K562 (cell line): Measurements from ENCODE around the gene MAGI2. TPM values are rescaled to one million over a fixed set of nuclear protein-coding genes. Genes with fewer than 3 reads are reported as not detected.

ENCODE experiments used
- ATAC-seq: fragments of 200-7000 bp; cut with Tn5 transposase; 3 replicates; pipeline ENCODE4 v1.9.1; 2020; ENCODE audit warnings: moderate library complexity
- BruUV-seq: library from RNA; stranded (reverse); fragments of 400-500 nt; replicated peaks from 2 replicates; lab custom pipeline; 2021; lab: Mats Ljungman, UMichigan
- CTCF ChIA-PET: fragments of 300-600 bp; formaldehyde crosslinking; extraction: SDS; loops from one replicate; lab custom pipeline; 2021; ENCODE audit warnings: low intra/inter-chr PET ratio; lab: Yijun Ruan, JAX
- POLR2A ChIA-PET: fragments of 300-600, 350-650 bp; sonication (Branson Sonifier 250); formaldehyde crosslinking; extraction: SDS; loops from one replicate; lab custom pipeline; 2021; ENCODE audit warnings: antibody characterized with exemption, inconsistent platforms; lab: Yijun Ruan, JAX
- DNase-seq, 4 experiments: peaks; one replicate each; pipeline versions ENCODE4 v3.0.0 to v3.0.0-alpha.2; 2011 to 2018; ENCODE audit warnings: low spot score in 3 of 4, mixed read lengths in 3 of 4; ENCODE audit errors: extremely low read depth in 1 of 4
- FAIRE-seq: peaks from 2 replicates; lab custom pipeline; 2011; peaks lifted over from hg19 to GRCh38; lab: Jason Lieb, UNC
- H2AFZ ChIP-seq: 2 replicates; pipeline ENCODE4 v1.6.0; 2011; ENCODE audit warnings: low read depth, low read length, control low read depth, inconsistent platforms
- H3K27ac ChIP-seq: fragments of 200-600 bp; 3 replicates; pipeline ENCODE4 v1.8.0; 2011; ENCODE audit warnings: low read depth, mild to moderate bottlenecking, control low read depth, inconsistent platforms, low read length, moderate library complexity, mixed read lengths; ENCODE audit errors: extremely low read depth
- H3K27me3 ChIP-seq, 2 experiments: fragments of 300-600 bp in 1 of 2; 2 replicates in 1 of 2; 3 replicates in 1 of 2; pipeline versions ENCODE4 v1.6.0 to v1.8.0; 2011; ENCODE audit warnings: inconsistent platforms in 2 of 2, low read length in 2 of 2, mild to moderate bottlenecking in 1 of 2, mixed read lengths in 1 of 2, moderate library complexity in 1 of 2; ENCODE audit not compliant: control insufficient read depth in 2 of 2, insufficient read depth in 2 of 2
- H3K36me3 ChIP-seq: fragments of 300-600 bp; 3 replicates; pipeline ENCODE4 v1.8.0; 2011; ENCODE audit warnings: mild to moderate bottlenecking, low read length, inconsistent platforms; ENCODE audit not compliant: control insufficient read depth, insufficient read depth
- H3K4me1 ChIP-seq, 2 experiments: fragments of 200-600 bp in 1 of 2; replicated peaks in 1 of 2; 2 replicates in 1 of 2; 3 replicates in 1 of 2; pipeline versions ENCODE4 v1.5.1 to v1.8.0; 2011; ENCODE audit warnings: inconsistent platforms in 2 of 2, low read length in 2 of 2, mild to moderate bottlenecking in 1 of 2, mixed read lengths in 1 of 2, moderate library complexity in 1 of 2; ENCODE audit not compliant: control insufficient read depth in 2 of 2, insufficient read depth in 2 of 2
- H3K4me2 ChIP-seq: 2 replicates; pipeline ENCODE4 v1.6.1; 2011; ENCODE audit warnings: low read length, control low read depth, inconsistent platforms, mixed read lengths; ENCODE audit not compliant: insufficient read depth
- H3K4me3 ChIP-seq: fragments of 200-600 bp; sonication (generic), shearing (Covaris generic); 2 replicates; pipeline ENCODE4 v1.5.1; 2016; ENCODE audit warnings: control low read depth, inconsistent platforms
- H3K79me2 ChIP-seq: fragments of 200-600 bp; 3 replicates; pipeline ENCODE4 v1.8.0; 2011; ENCODE audit warnings: low read length, inconsistent platforms; ENCODE audit not compliant: control insufficient read depth, insufficient read depth
- H3K9ac ChIP-seq, 2 experiments: 2 replicates each; pipeline versions ENCODE4 v1.6.0 to v1.6.1; 2011; ENCODE audit warnings: low read depth in 2 of 2, low read length in 2 of 2, control low read depth in 1 of 2, inconsistent platforms in 1 of 2, mild to moderate bottlenecking in 1 of 2, mixed read lengths in 1 of 2; ENCODE audit not compliant: insufficient read depth in 1 of 2
- H3K9me1 ChIP-seq: one replicate; pipeline ENCODE4 v1.6.0; 2011; ENCODE audit warnings: inconsistent platforms, mild to moderate bottlenecking, low read length, moderate library complexity; ENCODE audit not compliant: control insufficient read depth, insufficient read depth
- H3K9me3 ChIP-seq: replicated peaks from 2 replicates; pipeline ENCODE4 v1.5.1; 2011; ENCODE audit warnings: low read depth, low read length, inconsistent platforms; ENCODE audit not compliant: control insufficient read depth, insufficient read depth
- H4K20me1 ChIP-seq: replicated peaks from 2 replicates; pipeline ENCODE4 v1.6.1; 2011; ENCODE audit warnings: low read length, inconsistent platforms, mixed read lengths; ENCODE audit not compliant: control insufficient read depth, insufficient read depth
- ARHGAP35 ChIP-seq: fragments of 450-650 bp; IDR thresholded peaks from 2 replicates; pipeline ENCODE4 v1.6.1; 2018; ENCODE audit not compliant: partially characterized antibody
- GTF2E2 ChIP-seq: fragments of 200-800 bp; sonication (Bioruptor generic); IDR thresholded peaks from 2 replicates; pipeline ENCODE4 v1.6.1; 2016; ENCODE audit warnings: missing genetic modification characterization, missing compliant biosample characterization
- KDM4B ChIP-seq, 2 experiments: fragments of 450-650 bp in 1 of 2; sonication (generic) in 1 of 2; IDR thresholded peaks; 2 replicates each; pipeline ENCODE4 v1.6.1; 2016 to 2017; ENCODE audit warnings: borderline replicate concordance in 2 of 2, antibody characterized with exemption in 1 of 2, low read depth in 1 of 2, mild to moderate bottlenecking in 1 of 2
- NCOA1 ChIP-seq: fragments of 450-650 bp; IDR thresholded peaks from 2 replicates; pipeline ENCODE4 v1.6.1; 2016; ENCODE audit warnings: low read depth
- STAG1 ChIP-seq: sonication (generic); formaldehyde crosslinking; IDR thresholded peaks from 2 replicates; pipeline ENCODE4 v1.5.0; 2020; ENCODE audit warnings: missing genetic modification reagents, borderline replicate concordance
- WGBS: fragments of 100-300 bp; shearing (Covaris generic); methylation state at CpG from one replicate; pipeline ENCODE4 v1.1.6; 2016; ENCODE audit warnings: low coverage, mixed read lengths; ENCODE audit not compliant: insufficient coverage; ENCODE audit errors: missing lambda C conversion rate; 5-methylcytosine and 5-hydroxymethylcytosine counted together
- in situ Hi-C: fragments of 300-500 bp; cut with MboI; formaldehyde crosslinking; loops from 4 replicates; pipeline ENCODE4 v1.15.0; 2018; ENCODE audit warnings: inconsistent platforms, mixed read lengths
- intact Hi-C: fragments of 100-400 bp; cut with micrococcal nuclease; formaldehyde crosslinking; loops from 2 replicates; pipeline ENCODE4 v1.14.2; 2022
- polyA plus RNA-seq, 8 experiments: library from polyadenylated mRNA; depleted of rRNA in 4 of 8; stranded (reverse) in 5 of 8; unstranded in 3 of 8; fragments of >200 nt; fragmentation: Nextera tagmentation in 2 of 8; fragmentation: Illumina TruSeq in 1 of 8; extraction: Ambion mirVana in 2 of 8; extraction: Trizol in 1 of 8; gene quantifications; 2 replicates each; pipeline versions ENCODE4 v1.2.1 to v1.2.3, GENCODE V29; 2011 to 2014; ENCODE audit warnings: inconsistent platforms in 1 of 8, missing spikeins in 1 of 8
- total RNA-seq, 7 experiments: library from RNA; depleted of rRNA in 6 of 7; stranded (reverse); fragments of >200 nt in 6 of 7; fragmentation: Illumina TruSeq in 2 of 7; extraction: Trizol in 2 of 7; gene quantifications; 2 replicates each; pipeline versions ENCODE4 v1.2.1 to v1.2.3, GENCODE V29; 2011 to 2021; ENCODE audit warnings: low replicate concordance in 1 of 7
- TF ChIP-seq, protein P1 (sequence below): fragments of 450-650 bp; IDR thresholded peaks from 2 replicates; pipeline ENCODE4 v1.6.1; 2014; ENCODE audit warnings: low read depth, mild to moderate bottlenecking, moderate library complexity, borderline replicate concordance
- TF ChIP-seq, protein P2 (sequence below): fragments of 450-650 bp; formaldehyde crosslinking; conservative IDR thresholded peaks from 2 replicates; pipeline ENCODE4 v1.4.0; 2022; ENCODE audit warnings: mild to moderate bottlenecking, missing genetic modification characterization
- TF ChIP-seq, protein P3 (sequence below): fragments of 450-650 bp; formaldehyde crosslinking; IDR thresholded peaks from 2 replicates; pipeline ENCODE4 v1.4.0; 2020; ENCODE audit warnings: mild to moderate bottlenecking, moderate library complexity
- TF ChIP-seq, protein P4 (sequence below): sonication (generic); formaldehyde crosslinking; IDR thresholded peaks from 2 replicates; pipeline ENCODE4 v1.8.0; 2022; ENCODE audit warnings: mild to moderate bottlenecking, missing genetic modification reagents
- TF ChIP-seq, protein P5 (sequence below): fragments of 450-650 bp; formaldehyde crosslinking; IDR thresholded peaks from 2 replicates; pipeline ENCODE4 v1.4.0; 2020; ENCODE audit warnings: mild to moderate bottlenecking, moderate library complexity

MAGI2 gene
- total and polyA plus RNA-seq, 9 of the 15 experiments (the other 6 are each of a cell fraction or from before 2014, with no cell fraction given), result 0.27 to 1.4 (median 0.70) TPM

DNA sequence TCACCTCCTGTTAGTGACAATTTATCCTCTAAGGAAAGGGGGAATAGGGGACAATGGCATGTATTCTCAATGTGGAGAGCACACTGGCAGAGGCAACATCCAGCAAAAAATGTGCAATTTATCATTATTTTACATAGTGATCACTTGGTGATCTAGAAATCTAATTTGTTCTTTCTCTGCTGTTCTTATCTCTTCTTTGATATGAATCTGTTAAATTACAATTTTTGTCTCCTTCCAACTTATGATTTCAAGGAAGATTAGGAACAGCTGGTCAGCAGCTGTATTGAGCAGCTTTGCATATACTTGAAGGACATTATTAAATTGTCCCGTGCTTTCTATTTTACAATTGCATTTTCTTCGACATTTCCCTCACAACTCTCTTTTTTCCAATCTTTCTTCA, 213.1 kb downstream of the MAGI2 start (continued):
- TF ChIP-seq, protein P1, sequence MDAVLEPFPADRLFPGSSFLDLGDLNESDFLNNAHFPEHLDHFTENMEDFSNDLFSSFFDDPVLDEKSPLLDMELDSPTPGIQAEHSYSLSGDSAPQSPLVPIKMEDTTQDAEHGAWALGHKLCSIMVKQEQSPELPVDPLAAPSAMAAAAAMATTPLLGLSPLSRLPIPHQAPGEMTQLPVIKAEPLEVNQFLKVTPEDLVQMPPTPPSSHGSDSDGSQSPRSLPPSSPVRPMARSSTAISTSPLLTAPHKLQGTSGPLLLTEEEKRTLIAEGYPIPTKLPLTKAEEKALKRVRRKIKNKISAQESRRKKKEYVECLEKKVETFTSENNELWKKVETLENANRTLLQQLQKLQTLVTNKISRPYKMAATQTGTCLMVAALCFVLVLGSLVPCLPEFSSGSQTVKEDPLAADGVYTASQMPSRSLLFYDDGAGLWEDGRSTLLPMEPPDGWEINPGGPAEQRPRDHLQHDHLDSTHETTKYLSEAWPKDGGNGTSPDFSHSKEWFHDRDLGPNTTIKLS, result no peak
- no peak for TF ChIP-seq GTF2E2

DNA sequence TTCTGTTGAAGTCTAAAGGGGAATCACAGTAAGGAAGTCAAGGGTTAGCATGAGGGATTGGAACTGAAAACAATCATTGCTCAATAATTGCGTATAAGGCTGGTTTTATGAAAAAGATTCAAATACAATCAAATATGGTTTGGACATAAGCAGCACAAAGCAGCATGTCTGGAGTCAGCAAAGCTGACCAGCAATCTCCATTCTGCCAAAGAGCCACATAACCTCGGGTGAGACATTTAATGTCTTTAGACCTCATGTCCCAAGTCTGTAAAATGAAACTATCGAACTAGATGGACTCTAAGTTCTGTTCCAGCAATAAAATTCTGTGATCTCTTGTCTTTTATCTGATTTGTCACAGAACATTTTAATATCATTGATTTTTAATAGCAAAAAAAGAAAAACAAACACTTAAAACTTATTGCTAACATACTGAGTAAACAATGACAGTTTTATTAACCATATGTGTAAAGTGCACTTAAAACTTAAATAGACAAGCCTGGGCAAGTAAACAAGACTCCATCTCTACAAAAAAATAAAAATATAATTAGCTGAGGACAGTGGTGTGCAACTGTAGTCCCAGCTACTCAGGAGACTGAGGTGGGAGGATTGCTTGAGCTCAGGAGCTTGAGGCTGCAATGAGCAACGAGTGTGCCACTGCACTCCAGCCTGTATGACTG, 217.0 kb downstream of the MAGI2 start:
- CTCF ChIA-PET, result no interaction called here
- Histone ChIP-seq H3K27ac (no peak overlapping the region), H3K27me3 (no peaks in the 10 kb centered on the region), H3K79me2 (no peaks in the 10 kb centered on the region), H2AFZ (no peak overlapping the region), H3K36me3 (no peaks in the 10 kb centered on the region), H3K9ac (no peak overlapping the region), H3K4me2 (no peak overlapping the region), H3K9me3 (peaks cover 2% of the 10 kb centered on the region; the same call in 1 of the 2 replicates), H4K20me1 (no peaks in the 10 kb centered on the region), H3K4me1 (no peaks in the 10 kb centered on the region), H3K9me1 (no peaks in the 10 kb centered on the region), H3K4me3 (no peak overlapping the region)
- FAIRE-seq (no peak), ATAC-seq (no peak), DNase-seq (no peak)
- intact Hi-C loops, result no loop called here
- no TSS peak for BruUV-seq
- POLR2A ChIA-PET, result no interaction called here
- 0% methylated on average over 4 of the region's 4 CpGs for WGBS
- in situ Hi-C loops, result no loop called here
- TF ChIP-seq, protein P2, sequence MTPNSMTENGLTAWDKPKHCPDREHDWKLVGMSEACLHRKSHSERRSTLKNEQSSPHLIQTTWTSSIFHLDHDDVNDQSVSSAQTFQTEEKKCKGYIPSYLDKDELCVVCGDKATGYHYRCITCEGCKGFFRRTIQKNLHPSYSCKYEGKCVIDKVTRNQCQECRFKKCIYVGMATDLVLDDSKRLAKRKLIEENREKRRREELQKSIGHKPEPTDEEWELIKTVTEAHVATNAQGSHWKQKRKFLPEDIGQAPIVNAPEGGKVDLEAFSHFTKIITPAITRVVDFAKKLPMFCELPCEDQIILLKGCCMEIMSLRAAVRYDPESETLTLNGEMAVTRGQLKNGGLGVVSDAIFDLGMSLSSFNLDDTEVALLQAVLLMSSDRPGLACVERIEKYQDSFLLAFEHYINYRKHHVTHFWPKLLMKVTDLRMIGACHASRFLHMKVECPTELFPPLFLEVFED, result no peak
- TF ChIP-seq KDM4B (IDR thresholded peaks at IDR 0.05; ENCODE audit: borderline replicate concordance in 2 of 2, low read depth in 1 of 2), result no peak
- no peak for TF ChIP-seq ARHGAP35
- TF ChIP-seq, protein P3, sequence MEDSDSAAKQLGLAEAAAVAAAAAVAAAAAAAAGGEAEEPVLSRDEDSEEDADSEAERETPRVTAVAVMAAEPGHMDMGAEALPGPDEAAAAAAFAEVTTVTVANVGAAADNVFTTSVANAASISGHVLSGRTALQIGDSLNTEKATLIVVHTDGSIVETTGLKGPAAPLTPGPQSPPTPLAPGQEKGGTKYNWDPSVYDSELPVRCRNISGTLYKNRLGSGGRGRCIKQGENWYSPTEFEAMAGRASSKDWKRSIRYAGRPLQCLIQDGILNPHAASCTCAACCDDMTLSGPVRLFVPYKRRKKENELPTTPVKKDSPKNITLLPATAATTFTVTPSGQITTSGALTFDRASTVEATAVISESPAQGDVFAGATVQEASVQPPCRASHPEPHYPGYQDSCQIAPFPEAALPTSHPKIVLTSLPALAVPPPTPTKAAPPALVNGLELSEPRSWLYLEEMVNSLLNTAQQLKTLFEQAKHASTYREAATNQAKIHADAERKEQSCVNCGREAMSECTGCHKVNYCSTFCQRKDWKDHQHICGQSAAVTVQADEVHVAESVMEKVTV, result no peak
- TF ChIP-seq, protein P4, sequence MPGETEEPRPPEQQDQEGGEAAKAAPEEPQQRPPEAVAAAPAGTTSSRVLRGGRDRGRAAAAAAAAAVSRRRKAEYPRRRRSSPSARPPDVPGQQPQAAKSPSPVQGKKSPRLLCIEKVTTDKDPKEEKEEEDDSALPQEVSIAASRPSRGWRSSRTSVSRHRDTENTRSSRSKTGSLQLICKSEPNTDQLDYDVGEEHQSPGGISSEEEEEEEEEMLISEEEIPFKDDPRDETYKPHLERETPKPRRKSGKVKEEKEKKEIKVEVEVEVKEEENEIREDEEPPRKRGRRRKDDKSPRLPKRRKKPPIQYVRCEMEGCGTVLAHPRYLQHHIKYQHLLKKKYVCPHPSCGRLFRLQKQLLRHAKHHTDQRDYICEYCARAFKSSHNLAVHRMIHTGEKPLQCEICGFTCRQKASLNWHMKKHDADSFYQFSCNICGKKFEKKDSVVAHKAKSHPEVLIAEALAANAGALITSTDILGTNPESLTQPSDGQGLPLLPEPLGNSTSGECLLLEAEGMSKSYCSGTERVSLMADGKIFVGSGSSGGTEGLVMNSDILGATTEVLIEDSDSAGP (CRISPR knock-in tag), result no peak
- no peak for TF ChIP-seq STAG1 (CRISPR knock-in tag)
- TF ChIP-seq, protein P5, sequence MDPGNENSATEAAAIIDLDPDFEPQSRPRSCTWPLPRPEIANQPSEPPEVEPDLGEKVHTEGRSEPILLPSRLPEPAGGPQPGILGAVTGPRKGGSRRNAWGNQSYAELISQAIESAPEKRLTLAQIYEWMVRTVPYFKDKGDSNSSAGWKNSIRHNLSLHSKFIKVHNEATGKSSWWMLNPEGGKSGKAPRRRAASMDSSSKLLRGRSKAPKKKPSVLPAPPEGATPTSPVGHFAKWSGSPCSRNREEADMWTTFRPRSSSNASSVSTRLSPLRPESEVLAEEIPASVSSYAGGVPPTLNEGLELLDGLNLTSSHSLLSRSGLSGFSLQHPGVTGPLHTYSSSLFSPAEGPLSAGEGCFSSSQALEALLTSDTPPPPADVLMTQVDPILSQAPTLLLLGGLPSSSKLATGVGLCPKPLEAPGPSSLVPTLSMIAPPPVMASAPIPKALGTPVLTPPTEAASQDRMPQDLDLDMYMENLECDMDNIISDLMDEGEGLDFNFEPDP, result no peak
- TF ChIP-seq NCOA1, result no peak
